OCI-LY1 (cell line): ENCODE data around the gene OLFM4.

ENCODE experiments used
- CTCF ChIP-seq: fragments of 200-600 bp; sonication (generic), shearing (Covaris generic); IDR thresholded peaks from 2 replicates; pipeline ENCODE4 v1.5.1; 2017; ENCODE audit warnings: mild to moderate bottlenecking, antibody characterized with exemption, low read length, moderate library complexity, mixed read lengths
- EZH2 ChIP-seq: fragments of 200-600 bp; sonication (generic), shearing (Covaris generic); IDR thresholded peaks from 2 replicates; pipeline ENCODE4 v1.8.0; 2017; ENCODE audit warnings: borderline replicate concordance, mixed run types, mild to moderate bottlenecking, antibody characterized with exemption, low read length, moderate library complexity, mixed read lengths

- TF ChIP-seq CTCF (no peak), EZH2 (no peak)
These were observed 20.7 kb upstream of the OLFM4 start for GRCh38 chr13:53007872-53008271.
